Stimulated activated CD4-positive, alpha-beta T cell treated with anti-CD3 and anti-CD28 coated beads, Interleukin-12 subunit alpha, Interleukin-12 subunit beta, amount 100 ng/mL, for 4 hours (primary cell): ENCODE data around the gene ROR2.

ENCODE experiments used
- DNase-seq: peaks from one replicate; pipeline ENCODE4 v3.0.0-alpha.2; 2020

Gene ROR2

DNA sequence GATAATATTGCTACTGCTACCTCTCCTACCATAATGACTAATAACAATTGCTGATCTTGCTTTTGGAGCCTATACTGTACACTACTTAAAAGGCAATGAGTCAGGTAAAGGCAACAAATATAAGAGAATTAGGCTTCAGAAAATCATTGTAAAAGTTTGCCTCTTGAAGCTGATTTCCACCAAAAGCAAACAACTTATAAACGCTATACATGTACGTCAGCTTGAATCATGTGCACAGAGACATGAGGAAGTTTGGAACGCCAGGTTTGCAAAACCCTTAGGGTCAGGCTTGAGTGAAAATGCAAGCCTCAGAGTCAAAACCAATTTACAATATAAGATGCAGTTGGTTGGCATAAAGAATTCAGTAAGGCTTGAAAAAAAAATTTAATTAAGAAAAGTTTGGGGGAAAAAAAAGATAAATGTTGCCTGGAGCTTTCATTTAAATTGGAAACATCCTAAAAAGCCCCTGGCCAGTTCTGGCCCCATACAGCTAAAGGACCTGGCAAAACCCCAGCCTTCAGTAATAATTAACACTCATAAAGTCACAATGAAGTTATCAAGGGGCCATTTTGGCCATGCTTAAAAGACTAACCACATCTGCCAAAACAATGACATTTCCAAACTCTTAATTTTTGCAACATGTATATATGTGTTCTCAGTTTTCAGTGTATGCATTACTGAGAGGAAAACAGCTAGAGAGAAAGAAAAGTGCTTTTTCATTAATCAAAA lies 345.4 kb downstream of the ROR2 start:
- no peak for DNase-seq

DNA sequence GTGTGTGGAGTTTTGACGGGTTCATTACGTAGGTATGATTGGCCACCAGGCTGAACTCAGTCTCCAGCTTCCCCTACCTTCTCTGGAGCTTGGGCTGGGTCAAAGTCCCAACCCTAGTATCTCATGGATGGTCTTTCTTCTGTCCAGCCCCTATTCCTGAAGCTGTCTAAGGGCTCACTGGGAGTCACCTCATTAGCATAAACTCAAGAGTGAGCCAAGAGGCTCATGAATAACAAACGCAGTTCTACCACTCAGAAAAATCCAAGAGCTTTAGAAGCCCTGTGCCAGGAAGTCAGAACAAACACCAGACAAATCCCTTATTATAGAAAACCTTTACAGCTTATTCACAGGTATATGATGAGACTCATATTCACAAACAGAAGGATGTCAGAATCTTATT lies 346.1 kb downstream of the ROR2 start:
- no peak for DNase-seq

DNA sequence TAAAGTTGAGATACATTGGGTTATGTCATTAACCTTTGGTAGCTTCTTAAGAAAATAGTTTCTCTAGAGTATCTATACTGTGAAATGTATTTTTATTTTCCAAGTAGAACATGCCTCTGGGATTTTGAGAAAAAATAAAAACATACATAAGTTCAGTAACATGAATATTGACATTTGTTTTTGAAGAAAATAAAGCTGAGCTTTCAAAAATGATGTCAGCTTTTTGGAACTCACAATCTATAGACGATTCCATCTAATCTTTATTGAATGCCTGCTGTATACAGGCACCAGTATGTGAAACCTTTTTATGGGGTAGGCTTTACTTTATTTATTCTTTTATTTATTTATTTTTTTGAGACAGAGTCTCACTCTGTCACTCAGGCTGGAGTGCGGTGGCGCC lies 350.5 kb downstream of the ROR2 start:
- DNase-seq = no peak

DNA sequence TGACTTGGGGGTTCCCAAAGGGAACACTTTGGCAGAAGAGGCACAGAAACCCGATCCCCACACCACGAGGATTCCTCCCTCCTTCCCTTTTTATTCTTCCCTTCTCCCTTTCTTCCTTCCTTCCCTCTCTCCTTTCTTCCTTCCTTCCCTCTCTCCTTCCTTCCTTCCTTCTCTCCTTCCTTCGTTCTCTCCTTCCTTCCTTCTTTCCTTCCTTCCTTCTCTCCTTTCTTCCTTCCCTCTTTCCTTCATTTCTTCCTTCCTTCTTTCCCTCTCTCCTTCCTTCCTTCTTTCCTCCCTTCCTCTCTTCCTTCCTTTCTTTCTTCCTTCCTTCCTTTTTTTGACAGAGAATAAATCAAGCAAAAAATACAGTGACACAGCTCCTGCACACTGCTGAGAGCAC lies 358.4 kb downstream of the ROR2 start:
- DNase-seq = no peak

DNA sequence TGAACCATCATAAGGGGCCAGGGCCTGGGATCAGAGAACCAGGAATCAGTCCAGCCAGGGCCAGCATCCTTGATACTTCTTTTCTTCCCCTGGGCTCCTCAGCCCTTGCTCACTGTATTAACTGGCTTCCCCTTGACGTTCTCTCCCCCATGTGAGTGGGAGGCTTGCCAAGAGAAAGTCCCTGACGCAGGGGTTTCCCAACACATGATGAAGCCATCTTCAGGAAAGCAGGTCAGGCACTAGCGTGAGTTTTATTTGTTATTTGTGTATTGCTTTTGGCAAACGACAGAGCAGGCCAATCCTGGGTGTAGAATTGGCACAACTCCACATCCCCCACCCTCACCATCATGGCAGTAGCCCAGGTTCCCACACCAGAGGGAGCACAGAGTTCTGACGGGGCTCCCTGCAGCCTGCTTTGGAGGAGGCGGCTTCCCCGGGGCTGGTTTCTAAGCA lies 360.9 kb downstream of the ROR2 start:
- DNase-seq = no peak

DNA sequence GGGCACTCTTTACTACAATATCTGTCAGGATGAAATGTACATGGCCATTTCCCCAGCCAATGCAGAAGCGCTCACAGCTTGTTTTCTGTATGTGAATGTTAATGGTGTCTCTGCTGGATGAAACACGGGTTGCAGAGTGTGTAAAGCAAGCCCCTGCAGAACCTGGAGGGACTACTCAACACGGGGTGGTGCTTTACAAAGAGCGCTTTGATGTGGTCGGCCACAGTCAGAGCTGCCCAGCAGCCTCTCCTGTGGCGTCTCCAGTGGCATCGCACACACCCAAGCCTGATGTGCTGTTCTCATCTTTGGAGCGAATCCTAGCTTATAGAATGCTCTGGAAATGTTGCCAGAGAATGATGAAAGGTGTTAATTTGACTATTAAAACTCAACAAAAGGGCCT lies 363.7 kb downstream of the ROR2 start:
- no peak for DNase-seq

DNA sequence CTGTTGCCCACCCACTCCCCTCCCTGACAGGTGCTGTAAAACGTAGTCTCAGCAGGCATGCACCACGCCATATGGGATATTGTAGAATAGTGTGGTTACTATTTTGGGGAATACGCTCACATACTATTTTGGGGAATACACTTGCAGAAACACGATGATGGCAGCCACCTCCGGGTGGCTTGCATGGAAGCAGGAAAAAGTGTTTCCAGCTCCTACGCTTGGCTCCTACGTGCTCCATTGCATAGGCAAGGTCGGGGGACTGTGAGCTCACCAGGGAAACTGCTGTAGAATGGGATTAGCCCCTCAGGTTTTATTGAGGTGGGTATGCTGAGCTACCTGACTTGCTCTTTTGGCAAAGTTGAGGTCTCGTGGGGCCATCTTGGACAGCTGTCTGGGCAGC lies 366.1 kb downstream of the ROR2 start:
- no peak for DNase-seq

DNA sequence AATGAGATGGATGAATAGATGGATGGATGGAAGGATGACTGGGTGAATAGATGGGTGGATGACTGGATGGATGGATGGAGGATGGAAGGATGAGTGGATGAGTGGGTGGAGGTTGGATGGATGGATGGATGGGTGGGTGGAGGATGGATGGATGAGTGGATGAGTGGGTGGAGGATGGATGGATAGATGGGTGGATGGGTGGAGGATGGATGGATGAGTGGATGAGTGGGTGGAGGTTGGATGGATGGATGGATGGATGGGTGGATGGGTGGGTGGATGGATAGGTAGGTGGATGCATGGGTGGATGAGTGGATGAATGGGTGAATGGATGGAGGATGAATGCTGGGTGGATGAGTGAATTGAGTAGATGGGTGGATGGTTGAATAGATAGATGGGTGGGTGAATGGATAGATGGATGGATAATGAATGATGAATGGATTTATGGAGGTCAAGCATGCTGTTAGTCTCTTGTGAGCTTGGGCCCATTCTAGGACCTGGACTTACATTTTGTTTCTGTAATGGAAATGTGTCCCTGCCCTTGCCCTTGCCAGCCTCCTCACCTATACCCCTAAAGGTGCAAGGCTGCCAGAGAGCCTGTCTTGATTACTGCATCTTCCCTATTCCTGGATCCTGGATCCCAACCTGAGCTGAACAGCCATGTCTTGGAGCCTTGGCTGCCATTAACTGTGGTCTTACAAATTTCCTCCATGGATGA lies 366.7 kb downstream of the ROR2 start:
- no peak for DNase-seq

DNA sequence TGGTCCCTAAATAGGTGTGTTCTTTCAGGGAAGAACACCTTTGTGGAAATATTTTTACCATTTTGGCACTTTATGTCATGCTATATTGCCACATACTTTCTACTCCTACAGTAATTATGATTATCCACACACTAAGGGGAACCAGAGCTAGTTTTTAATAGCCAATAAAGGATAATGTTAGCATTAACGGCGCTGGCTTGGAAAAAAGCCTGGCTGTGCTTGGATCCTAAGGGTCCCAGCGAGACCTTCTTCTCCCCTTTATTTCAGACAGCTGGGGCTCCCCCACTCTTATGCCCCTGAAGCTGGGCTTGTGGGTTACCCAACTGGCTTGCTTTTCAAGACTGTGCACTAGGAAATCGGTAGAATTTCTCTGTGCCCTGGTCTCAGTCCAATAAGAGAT lies 367.8 kb downstream of the ROR2 start:
- DNase-seq = no peak

DNA sequence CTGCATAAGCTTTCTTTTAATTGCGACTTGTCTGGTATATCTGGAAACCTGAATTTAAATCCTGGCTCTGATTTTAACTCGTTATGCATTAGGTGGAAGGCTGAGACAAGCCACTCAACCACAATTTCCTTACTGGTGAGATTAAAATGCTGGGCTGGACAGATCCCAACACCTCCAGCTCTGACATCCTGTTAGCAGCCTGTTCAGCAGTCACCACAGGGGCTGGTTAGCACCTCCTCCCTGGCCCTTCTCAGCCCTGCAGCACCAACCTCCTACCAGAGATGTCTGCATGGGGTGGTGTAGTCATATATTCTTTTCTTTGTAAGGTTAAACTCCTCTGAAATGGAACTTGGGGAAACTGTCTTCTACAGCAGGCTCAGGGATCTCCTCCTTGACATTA lies 369.9 kb downstream of the ROR2 start:
- DNase-seq = no peak

DNA sequence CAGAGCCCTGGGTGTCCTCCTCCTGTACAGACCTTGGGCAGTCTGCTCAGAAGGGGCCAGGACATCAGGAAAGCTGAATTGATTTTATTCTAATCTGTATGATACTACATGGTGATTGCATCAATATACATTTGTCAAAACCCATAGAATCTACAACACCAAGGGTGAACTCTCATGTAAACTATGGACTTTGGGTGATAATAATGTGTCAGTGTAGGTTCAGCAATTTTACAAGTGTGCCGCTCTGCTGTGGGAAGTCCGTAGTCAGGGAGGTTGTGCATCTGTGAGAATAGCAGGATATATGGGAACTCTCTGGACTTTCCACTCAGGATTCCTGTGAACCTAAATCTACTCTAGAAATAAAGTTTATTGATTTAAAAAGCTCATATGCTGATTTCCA lies 371.1 kb downstream of the ROR2 start:
- no peak for DNase-seq

DNA sequence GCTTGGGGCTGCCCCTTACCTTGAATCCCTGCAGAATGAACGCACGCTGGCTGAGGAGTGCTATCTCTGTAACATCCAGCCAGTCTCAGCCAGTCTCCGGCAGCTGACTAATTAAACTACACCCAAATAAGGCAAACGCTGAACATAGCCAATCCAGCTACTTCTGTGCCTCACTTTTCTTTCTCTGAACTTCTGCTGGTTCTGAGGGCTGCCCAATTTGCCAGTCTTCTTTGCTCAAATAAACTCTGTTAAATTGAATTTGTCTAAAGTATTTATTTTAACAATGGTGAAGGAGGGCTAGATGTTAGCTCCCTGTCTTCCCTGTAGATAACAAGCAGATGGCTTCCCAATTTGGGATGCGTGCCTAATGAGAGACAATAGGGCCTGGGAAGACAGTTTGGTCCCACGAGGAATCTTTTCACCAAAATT lies 372.4 kb downstream of the ROR2 start:
- DNase-seq = no peak

DNA sequence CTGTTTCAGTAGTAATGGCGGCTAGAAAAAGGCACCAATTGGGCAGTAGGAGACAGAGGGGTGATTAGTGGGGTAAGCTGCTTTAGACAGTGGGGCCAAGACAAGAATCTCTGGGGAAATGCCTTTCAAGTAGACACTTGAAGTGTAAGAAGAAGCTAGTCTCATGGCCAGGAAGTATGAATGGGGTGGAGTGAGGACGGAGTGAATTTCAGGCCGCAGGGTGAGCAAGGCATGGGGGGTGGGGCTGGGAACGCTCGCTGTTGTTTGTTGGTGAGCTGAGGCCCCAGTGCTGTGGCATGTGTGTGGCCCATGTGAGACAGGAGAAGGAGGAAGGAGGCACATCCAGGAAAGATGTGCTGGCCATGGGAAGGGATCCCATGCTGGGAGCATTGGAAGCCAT lies 377.2 kb downstream of the ROR2 start:
- no peak for DNase-seq

DNA sequence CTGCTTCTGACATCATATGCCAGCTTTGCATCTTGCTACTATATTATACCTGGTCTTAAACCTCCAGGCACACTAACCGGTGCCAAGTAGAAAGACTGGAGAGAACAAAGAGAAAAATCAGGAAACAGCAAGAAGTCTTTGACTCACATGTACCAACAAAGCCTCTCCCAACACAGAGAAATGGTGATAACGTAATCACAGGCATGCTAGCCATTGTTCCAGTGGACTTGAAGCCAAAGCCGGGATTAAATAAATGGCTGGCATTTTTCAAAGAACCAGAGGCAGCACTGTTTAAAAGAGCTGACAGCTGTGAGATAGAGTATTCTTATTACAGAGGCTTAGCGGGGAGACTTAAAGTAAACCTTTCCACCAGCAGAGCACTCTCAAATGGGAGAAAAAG lies 378.0 kb downstream of the ROR2 start:
- DNase-seq = no peak

DNA sequence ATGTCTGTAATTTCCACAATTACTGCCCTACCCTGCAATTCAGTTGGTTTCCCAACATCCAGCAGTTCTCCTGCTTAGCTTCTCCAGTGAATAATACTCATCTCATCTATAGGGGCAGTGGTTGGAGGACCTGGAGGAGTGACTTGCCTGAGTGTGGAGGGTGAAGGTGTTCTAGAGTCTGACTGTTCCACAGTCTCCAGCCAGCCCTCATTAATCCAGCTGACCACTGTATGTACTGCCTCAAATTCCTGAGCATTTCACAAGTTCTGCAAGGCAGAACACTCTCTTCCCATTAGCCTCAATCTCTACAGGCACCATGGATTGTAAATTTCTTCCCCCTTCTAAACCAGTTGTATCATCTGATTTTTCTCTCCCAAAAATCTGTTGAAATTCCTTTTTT lies 379.0 kb downstream of the ROR2 start:
- DNase-seq = no peak

DNA sequence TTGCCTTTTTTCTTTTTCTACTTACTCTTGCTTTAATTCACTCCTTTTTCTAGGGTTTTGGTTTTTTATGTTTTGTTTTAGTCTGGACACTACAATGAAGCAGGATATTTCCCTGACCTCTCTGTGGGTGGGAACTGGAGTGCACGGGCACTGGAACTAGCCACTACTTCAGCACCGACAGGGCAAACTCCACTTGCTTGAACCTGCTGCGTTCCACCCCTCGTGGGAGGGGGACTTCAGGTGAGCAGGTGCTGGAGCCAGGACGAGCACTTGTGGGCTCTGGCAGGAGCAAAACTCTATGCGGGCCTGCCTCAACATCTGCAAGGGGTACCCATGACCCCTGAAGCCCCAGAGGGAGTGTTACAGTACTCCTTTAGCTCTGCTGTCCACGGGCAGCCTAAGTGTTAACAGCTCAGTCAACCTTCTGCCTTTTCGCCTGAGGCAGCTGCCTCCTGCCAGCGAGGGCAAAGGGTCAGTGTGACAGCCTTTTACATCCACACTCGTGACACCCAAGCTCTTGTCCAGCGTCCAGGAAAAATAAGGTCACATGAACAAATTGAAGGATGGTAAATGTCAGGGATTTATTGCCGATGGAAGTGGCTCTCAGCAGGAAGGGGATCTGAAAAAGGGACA lies 382.3 kb downstream of the ROR2 start:
- no peak for DNase-seq

DNA sequence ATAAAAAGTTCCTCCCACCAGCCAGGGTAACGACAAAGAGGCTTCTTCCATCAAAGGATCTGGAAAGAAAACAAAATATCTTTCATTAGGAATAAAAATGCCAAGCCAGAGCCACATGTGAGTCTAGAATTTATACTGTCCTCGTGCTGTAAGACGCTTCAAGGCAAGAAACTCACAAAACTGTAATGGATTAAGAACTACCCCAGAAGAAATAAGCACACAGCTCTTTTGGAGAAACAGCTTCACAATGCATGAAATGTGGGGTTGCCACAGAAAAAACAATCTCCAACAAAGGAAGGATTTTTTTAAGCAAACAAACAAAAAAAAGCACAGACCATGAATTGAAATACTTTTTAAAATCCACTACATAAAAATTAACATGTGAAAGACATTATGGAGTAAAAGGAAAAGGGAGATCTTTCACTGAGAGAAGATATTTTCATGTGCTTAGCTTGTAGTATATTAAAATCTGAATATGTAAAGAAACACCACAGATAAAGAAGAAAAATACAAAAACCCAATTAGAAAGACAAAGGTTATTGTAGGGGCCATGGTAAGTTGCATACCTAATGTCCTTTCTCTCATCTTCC lies 385.9 kb downstream of the ROR2 start:
- no peak for DNase-seq

DNA sequence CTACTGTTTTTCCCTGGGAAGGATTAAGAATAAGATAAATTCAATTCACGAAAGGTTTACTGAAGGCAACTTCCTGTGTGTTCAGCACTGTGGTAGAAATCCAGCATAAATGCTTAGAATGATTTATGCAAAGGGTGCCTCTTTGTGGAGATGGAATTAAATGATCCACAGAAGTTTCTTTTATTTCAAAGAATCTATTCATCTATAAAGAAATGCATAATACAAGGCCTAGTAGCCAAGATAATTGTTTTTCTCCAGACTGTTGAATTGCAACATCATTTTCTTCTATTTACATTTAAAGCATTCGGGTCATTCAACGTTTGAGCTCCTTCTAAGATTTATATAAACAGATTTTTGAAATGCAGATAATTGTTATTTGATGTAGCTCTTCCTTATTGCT lies 387.6 kb downstream of the ROR2 start:
- DNase-seq = no peak

DNA sequence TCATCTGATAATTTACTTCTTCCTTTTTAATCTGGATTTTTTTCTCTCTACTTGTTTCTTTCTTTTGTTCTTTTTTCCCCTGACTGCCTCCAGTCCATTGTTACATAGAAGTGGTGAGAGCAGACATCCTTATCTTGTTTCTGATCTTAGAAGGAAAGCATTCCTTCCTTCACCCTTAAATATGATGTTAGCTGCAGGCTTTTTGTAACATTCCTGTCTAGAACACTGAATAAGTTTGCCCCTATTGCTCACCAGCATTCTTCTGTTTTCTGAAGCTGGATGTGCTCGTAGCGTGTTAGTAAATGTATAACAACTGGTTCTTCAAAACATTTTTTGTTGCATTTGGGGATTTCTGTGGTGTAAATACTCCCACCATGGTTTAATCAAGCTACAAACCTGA lies 389.7 kb downstream of the ROR2 start:
- DNase-seq = no peak

DNA sequence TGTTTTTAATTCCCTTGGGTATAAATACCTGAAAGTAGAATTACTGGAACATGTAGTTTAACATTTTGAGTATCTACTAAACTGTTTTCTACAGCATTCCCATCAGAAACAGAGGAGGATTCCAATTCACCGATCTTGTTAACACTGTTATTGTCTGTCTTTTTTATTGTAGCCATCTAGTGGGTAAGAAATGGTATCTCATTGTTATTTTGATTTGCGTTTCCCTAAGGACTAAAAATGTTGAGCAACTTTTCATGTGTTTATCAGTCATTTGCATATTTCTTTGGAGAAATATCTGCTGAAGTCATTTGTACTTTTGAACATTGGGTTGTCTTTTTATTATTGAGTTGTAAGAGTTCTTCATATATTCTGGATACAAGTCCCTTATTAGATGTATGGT lies 391.1 kb downstream of the ROR2 start:
- no peak for DNase-seq

DNA sequence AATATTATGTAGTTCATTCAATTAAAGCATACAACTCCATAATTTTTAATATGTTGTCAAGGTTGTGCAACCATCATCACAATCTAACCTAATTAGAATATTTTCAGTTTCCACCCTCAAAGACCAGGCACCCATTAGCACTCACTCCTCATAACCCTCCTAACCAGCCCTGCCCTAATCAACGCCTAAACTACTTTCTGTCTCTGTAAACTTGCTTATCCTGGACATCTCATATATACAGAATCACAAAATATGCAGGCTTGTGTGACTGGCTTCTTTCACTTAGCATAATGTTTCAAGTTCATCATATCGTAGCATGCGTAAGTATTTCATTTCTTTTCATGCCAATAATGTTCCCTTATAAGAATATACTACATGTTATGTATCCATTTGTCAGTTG lies 391.6 kb downstream of the ROR2 start:
- DNase-seq = no peak

DNA sequence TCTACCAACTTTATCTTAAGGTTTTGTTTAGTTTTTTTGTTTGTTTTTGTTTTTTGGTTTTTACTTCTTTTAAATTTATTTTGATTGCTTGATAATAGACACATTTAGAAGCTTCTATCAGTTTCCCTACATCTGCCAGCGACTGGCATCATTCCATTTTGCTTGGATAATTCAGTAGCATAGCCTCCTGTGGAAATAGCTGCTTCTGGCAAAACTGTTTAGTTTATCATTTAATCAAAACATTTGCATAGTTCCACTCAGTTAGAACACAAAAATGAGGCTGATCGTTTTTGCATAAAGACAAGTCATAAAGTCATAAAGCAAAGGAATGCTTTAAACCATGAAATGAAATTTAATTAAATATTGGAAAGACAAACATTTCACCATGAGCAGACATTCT lies 392.7 kb downstream of the ROR2 start:
- DNase-seq = no peak

DNA sequence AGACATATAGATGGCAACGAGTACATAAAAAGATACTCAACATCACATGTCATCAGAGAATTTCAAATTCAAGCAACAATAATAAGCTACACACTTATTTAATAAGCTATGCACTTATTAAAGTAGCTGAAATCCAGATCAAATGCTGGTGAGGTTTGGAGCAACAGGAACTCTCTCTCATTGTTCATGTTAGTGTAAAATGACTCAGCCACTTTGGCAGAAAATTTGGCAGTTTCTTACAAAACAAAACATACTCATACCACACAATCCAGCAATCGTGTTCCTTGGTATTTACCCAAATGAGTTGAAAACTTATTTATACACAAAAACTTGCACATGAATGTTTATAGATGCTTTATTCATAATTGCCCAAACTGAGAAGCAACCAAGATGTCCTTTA lies 394.9 kb downstream of the ROR2 start:
- no peak for DNase-seq

DNA sequence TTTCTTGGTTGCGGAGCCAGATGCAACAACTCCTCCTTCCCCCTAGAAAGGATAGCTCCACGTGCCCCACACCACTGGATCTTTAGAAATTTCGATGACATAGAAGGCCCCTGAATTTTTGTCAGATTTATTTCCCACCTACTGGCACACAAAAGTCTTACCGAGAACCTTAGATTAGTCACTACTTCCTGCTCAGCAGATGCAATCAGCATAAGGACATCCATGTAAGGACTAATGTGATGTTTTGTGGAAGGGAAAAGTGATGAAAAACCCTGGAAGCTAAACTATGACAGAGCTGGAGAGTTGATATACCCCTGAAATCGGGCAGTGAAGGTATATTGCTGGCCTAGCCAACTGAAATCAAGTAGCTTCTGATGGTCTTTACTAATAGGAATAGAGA lies 400.9 kb downstream of the ROR2 start:
- DNase-seq = no peak
